ENCODE measurements around the gene NDST1.

DNA sequence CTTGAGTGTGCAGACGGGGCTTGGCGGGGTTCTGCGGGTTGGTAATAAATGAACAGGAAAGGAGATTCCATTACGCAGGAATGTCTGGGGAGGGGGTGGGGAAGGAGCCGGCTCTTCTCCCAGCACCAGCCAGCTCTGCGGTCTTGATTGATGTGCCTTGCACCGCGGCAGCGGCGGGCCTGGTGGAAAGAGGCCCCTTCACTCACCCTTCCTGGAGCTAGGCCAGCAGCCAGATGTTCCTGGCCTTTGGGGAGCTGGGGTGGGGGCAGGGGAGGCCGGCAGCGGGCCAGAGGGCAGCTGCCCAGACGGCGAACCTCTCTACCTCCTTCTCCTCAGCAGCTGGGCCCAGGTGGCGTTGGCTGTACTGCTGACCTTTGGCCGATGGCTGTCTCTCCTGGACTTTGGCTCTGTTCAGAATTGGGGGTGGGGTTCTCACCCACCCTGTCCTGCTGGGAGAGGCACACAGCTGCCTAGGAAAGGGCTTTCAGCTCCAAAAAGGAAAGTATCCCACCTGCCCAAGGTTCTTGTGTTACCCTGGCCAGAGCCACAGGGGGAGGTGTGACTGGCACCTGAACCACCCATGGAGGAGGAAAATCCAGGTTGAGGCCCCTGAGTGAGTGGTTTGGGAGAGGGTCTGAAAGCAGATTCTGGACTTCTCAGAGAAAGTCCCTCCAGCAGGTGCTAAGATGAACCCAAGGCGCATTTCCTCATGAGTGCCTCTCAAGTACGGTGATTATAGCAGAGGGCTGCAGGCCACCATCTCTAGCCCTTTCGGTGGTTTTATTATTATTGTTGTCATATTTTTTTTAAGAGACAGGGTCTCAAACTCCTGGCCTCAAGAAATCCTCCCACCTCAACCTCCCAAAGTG is 74.5 kb downstream of the NDST1 start:
- TF ChIP-seq POLR2A (IDR thresholded peaks at IDR 0.05), result no peak
- TF ChIP-seq, protein P1, sequence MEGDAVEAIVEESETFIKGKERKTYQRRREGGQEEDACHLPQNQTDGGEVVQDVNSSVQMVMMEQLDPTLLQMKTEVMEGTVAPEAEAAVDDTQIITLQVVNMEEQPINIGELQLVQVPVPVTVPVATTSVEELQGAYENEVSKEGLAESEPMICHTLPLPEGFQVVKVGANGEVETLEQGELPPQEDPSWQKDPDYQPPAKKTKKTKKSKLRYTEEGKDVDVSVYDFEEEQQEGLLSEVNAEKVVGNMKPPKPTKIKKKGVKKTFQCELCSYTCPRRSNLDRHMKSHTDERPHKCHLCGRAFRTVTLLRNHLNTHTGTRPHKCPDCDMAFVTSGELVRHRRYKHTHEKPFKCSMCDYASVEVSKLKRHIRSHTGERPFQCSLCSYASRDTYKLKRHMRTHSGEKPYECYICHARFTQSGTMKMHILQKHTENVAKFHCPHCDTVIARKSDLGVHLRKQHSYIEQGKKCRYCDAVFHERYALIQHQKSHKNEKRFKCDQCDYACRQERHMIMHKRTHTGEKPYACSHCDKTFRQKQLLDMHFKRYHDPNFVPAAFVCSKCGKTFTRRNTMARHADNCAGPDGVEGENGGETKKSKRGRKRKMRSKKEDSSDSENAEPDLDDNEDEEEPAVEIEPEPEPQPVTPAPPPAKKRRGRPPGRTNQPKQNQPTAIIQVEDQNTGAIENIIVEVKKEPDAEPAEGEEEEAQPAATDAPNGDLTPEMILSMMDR (IDR thresholded peaks at IDR 0.05), result no peak
